HL-60 (cell line): ENCODE results near the gene PTH2.

ENCODE experiments used
- GABPA ChIP-seq: IDR thresholded peaks from 2 replicates; pipeline ENCODE4 v1.6.1; 2012; ENCODE audit warnings: low read depth
- POLR2AphosphoS5 ChIP-seq: IDR thresholded peaks from 2 replicates; pipeline ENCODE4 v1.6.1; 2012; ENCODE audit warnings: low read depth
- REST ChIP-seq: IDR thresholded peaks from 2 replicates; pipeline ENCODE4 v1.6.1; 2012; ENCODE audit warnings: low read depth; ENCODE audit not compliant: insufficient replicate concordance
- SPI1 ChIP-seq: IDR thresholded peaks from 2 replicates; pipeline ENCODE4 v1.6.1; 2012; ENCODE audit warnings: low read depth, mild to moderate bottlenecking, borderline replicate concordance
- TF ChIP-seq, protein P1 (sequence below): IDR thresholded peaks from one replicate; pipeline ENCODE4 v1.5.1; 2011; ENCODE audit warnings: low read length, control low read depth, inconsistent platforms; ENCODE audit not compliant: insufficient read depth

DNA sequence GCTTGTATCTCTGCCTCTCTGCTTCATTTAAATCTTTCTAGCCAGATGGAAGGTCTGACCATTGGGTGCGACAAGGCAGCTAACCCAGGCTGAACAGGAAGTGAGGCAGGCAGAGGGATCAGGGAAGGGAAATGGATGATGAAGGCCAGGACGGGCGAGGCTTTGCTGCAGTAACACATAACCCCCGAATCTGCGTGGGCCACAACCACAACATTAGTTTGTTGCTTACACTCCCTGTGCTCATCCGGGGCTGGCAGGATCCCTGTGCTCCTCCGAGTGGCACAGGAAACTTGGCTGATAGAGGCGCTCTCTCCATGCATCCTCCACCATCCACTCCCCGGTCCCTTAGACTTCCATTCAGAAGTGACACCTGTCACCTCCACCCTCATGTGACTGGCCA, 49.7 kb upstream of the PTH2 start:
- TF ChIP-seq, protein P1, sequence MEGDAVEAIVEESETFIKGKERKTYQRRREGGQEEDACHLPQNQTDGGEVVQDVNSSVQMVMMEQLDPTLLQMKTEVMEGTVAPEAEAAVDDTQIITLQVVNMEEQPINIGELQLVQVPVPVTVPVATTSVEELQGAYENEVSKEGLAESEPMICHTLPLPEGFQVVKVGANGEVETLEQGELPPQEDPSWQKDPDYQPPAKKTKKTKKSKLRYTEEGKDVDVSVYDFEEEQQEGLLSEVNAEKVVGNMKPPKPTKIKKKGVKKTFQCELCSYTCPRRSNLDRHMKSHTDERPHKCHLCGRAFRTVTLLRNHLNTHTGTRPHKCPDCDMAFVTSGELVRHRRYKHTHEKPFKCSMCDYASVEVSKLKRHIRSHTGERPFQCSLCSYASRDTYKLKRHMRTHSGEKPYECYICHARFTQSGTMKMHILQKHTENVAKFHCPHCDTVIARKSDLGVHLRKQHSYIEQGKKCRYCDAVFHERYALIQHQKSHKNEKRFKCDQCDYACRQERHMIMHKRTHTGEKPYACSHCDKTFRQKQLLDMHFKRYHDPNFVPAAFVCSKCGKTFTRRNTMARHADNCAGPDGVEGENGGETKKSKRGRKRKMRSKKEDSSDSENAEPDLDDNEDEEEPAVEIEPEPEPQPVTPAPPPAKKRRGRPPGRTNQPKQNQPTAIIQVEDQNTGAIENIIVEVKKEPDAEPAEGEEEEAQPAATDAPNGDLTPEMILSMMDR: no peak
- TF ChIP-seq REST: no peak
- no peak for TF ChIP-seq POLR2AphosphoS5
- no peak for TF ChIP-seq GABPA
- TF ChIP-seq SPI1: no peak
